SIG-M5 treated with dmso at 0.1 percent for 504 hours (cell line): ENCODE results near the gene MAT2B.
"Not testable (repeated sequence)": the region's sequence is repeated elsewhere in the genome, so short reads cannot be mapped to it uniquely, and the experiment has no call there.

ENCODE experiments used
- DNase-seq: peaks from one replicate; lab custom pipeline; 2025; ENCODE audit not compliant: unreplicated experiment; lab: John Stamatoyannopoulos, UW

The MAT2B gene

GRCh38 chr5:163503106-163504078, 2.0 kb upstream of the MAT2B start:
- DNase-seq, result peak; percentile 83

- peak; percentile 69 for DNase-seq
Measured at GRCh38 chr5:163504079-163504931, 1.1 kb upstream of the MAT2B start.

GRCh38 chr5:163505049-163505367, 411 bp upstream of the MAT2B start:
- DNase-seq, result peak; percentile 58

- no peak for DNase-seq
Measured at GRCh38 chr5:163506095-163506457, 657 bp downstream of the MAT2B start.

GRCh38 chr5:163506726-163507125, 1.3 kb downstream of the MAT2B start:
- peak; percentile 22 for DNase-seq

- DNase-seq, result no peak
Measured at GRCh38 chr5:163508753-163509152, 3.3 kb downstream of the MAT2B start.

GRCh38 chr5:163509291-163509951, 4.0 kb downstream of the MAT2B start:
- DNase-seq, result no peak

GRCh38 chr5:163512526-163512925, 7.1 kb downstream of the MAT2B start:
- DNase-seq, result no peak

- no peak for DNase-seq
Measured at GRCh38 chr5:163525096-163525495, 19.7 kb downstream of the MAT2B start.

- DNase-seq, result no peak
Measured at GRCh38 chr5:163529698-163530097, 24.3 kb downstream of the MAT2B start.

- no peak for DNase-seq
Measured at GRCh38 chr5:163531272-163531671, 25.9 kb downstream of the MAT2B start.

GRCh38 chr5:163532171-163533084, 27.0 kb downstream of the MAT2B start:
- DNase-seq, result no peak

GRCh38 chr5:163533223-163533622, 27.8 kb downstream of the MAT2B start:
- no peak for DNase-seq

GRCh38 chr5:163534492-163535094, 29.2 kb downstream of the MAT2B start:
- DNase-seq, result no peak

- DNase-seq, result no peak
Measured at GRCh38 chr5:163535290-163535689, 29.9 kb downstream of the MAT2B start.

- not testable (repeated sequence) for DNase-seq
Measured at GRCh38 chr5:163536442-163536841, 31.0 kb downstream of the MAT2B start.

- DNase-seq, result no peak
Measured at GRCh38 chr5:163540696-163541095, 35.3 kb downstream of the MAT2B start.

- no peak for DNase-seq
Measured at GRCh38 chr5:163542771-163543170, 37.4 kb downstream of the MAT2B start.

- DNase-seq, result no peak
Measured at GRCh38 chr5:163544041-163544440, 38.6 kb downstream of the MAT2B start.

GRCh38 chr5:163544836-163545235, 39.4 kb downstream of the MAT2B start:
- no peak for DNase-seq
